Psoas muscle (tissue), 8 donors: Measurements from ENCODE around the gene NDUFV2. TPM values are rescaled to one million over a fixed set of nuclear protein-coding genes. Genes with fewer than 3 reads are reported as not detected.

ENCODE experiments used
- ATAC-seq, 4 donors: fragments of 200-7000 bp; cut with Tn5 transposase; one replicate each; pipeline ENCODE4 v1.9.1; 2020; ENCODE audit warnings: moderate library complexity in 3 of 4, mild to moderate bottlenecking in 2 of 4
- DNase-seq, 2 donors: peaks; one replicate each; pipeline ENCODE4 v3.0.0-alpha.2; 2020
- H3K27ac ChIP-seq: fragments of 200-600 bp; one replicate; pipeline ENCODE4 v1.8.0; 2022
- H3K27me3 ChIP-seq, 3 donors: fragments of 200-600 bp in 1 of 3; one replicate each; pipeline versions ENCODE4 v1.6.1 to v1.8.0; 2013 to 2022; ENCODE audit warnings: low read length in 2 of 3, mild to moderate bottlenecking in 2 of 3, moderate library complexity in 1 of 3; ENCODE audit not compliant: insufficient read depth in 3 of 3
- H3K36me3 ChIP-seq, 2 donors: fragments of 200-600 bp in 1 of 2; one replicate each; pipeline versions ENCODE4 v1.6.1 to v1.8.0; 2013 to 2022; ENCODE audit warnings: low read depth in 1 of 2, mild to moderate bottlenecking in 1 of 2, moderate library complexity in 1 of 2; ENCODE audit not compliant: insufficient read depth in 1 of 2
- H3K4me1 ChIP-seq: fragments of 200-600 bp; one replicate; pipeline ENCODE4 v1.8.0; 2022
- H3K4me3 ChIP-seq: fragments of 200-600 bp; one replicate; pipeline ENCODE4 v1.8.0; 2022; ENCODE audit warnings: mild to moderate bottlenecking
- H3K9me3 ChIP-seq: fragments of 200-600 bp; one replicate; pipeline ENCODE4 v1.8.0; 2022
- CTCF ChIP-seq: fragments of 200-600 bp; IDR thresholded peaks from one replicate; pipeline ENCODE4 v1.8.0; 2022; ENCODE audit warnings: antibody characterized with exemption
- WGBS, 3 donors: extraction: QIAGEN DNeasy Blood & Tissue Kit; methylation state at CpG; one replicate each; pipeline versions ENCODE4 v1.1.6 to v1.1.7; 2013; 5-methylcytosine and 5-hydroxymethylcytosine counted together
- intact Hi-C, 2 donors: fragments of 100-400 bp; cut with DNase I; formaldehyde crosslinking; loops; one replicate each; pipeline versions ENCODE4 v1.11.0 to v1.14.2; 2022
- polyA plus RNA-seq, 3 donors: library from polyadenylated mRNA; stranded (reverse); fragments of 200-250 nt; gene quantifications; one replicate each; pipeline ENCODE4 v1.2.3, GENCODE V29; 2013
- total RNA-seq, 4 donors: library from RNA; stranded (reverse); fragmentation: NEBNext Ultra II Directional in 2 of 4; extraction: Animal tissue kit (Norgen Biotek cat#: 25700) in 2 of 4; gene quantifications; one replicate each; pipeline versions ENCODE4 v1.2.1 to v1.2.4, GENCODE V29; 2021 to 2023
- donor health status: healthy with polysubstance abuse.
- donor health status: DM: no; HTN: no; CAD: no; lungs with moderate emphysema.
- donor health status: Bipolar disorder and iron deficiency.
- donor health status: healthy.
- donor health status: DM: yes; HTN: yes; CAD: no.
- donor health status: DM: no; HTN: no; CAD: no.
- donor health status: DM: no; HTN: no; CAD: no.
- donor health status: DM: yes; HTN: yes; CAD: no.

The NDUFV2 gene
- total and polyA plus RNA-seq, 7 donors, result 312 to 565 (median 451) TPM

DNA sequence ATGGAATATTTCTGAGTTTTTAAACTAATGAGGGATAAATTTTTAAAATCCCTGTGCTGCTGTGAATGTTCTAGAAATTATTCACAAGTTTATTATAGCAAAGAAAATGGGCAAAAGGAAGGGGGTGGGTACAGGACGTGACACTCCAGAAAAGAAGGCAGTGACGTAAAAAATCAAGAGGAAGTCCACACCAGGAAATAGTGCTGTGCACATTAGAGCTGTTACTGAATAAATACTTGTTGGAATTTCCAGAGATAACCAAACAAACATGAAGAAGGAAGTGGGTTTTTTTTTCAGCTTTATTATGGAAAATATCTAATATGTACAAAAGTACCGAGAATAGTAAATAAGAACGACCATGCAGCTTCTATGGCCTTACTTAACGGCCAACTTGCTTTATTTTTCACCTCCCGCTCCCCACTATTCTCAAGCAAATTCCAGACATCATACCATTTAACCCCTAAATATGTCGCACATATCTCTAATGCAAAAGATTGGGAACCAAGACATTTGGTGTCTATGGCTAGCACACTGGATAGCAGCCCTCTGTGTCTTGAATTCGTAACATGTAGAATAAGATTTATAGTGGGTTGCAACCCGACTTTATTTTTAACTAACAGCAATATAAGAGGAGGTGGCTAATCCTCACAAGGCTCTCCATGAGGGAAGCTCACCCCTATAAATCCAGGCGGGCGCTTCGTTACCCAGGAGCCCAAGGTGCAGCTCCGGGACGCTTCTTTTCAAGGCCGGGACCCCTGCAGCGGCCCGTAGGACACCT is 580 bp upstream of the NDUFV2 start:
- Histone ChIP-seq H3K27ac (peak overlapping the region; percentile 93), H3K27me3 (no peaks in the 10 kb centered on the region), H3K4me3 (peak overlapping the region; percentile 93), H3K4me1 (peaks cover 41% of the 10 kb centered on the region), H3K36me3 (no peaks in the 10 kb centered on the region), H3K9me3 (no peaks in the 10 kb centered on the region)
- ATAC-seq, result no peak
- intact Hi-C loops, result loop anchor here (2.0 kb wide), 2 partner anchors 29 to 35 kb away; partner anchors contain the start of gene ANKRD12 (in 2 of the 2)
- no peak for TF ChIP-seq CTCF
- 2 to 3% (median 2%) methylated on average over 17 of the region's 17 CpGs for WGBS, 3 donors
- no peak for DNase-seq

GRCh38 chr18:9103376-9103873 is 926 bp downstream of the NDUFV2 start:
- no peak for DNase-seq
- Histone ChIP-seq H3K4me1 (peaks cover 51% of the 10 kb centered on the region), H3K9me3 (no peaks in the 10 kb centered on the region), H3K27ac (peak overlapping the region; percentile 93), H3K27me3 (no peaks in the 10 kb centered on the region), H3K4me3 (peak overlapping the region; percentile 93), H3K36me3 (no peaks in the 10 kb centered on the region)
- peak in 1 of 4 donors; percentile 47 for ATAC-seq
- intact Hi-C loops, result loop anchor here (2.0 kb wide), 1 partner anchor 33 kb away; the partner anchor contains the start of gene ANKRD12 (in 2 of the 2)
- peak; percentile 20 for TF ChIP-seq CTCF
- WGBS, 3 donors, result 0 to 1% (median 0%) methylated on average over 4 of the region's 4 CpGs

DNA sequence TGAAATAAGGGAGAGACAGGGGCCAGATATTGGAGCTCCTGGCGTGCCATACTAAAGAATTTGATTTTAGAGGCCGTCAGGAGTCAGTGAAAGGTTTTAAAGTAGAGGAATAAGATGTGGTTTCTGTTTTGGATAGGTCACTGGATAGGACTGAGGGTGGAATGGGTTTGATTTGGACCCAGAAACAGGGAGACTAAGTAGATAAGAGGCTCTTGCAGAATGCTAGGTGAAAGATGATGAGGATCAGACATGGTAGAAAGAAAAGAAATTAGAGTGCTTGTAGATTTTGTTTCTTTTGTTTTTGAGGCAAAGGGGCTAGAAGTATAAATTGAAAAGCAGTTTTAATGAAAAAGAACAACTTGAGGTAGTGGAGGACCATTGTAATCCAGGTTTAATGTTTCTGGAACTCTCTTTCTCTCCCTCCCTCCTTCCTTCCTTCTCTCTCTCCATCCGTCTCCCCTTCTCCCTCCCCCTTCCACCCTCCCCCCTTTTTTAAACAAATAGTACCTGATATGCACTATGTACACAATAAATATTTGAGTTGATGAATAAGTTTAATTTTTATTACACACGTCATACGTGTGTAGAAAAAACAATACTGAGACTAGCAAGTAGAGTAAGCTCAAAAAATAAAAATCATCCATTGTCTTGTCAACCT is 1.9 kb downstream of the NDUFV2 start:
- WGBS, 3 donors, result 10 to 22% (median 11%) methylated on average over 5 of the region's 5 CpGs
- DNase-seq (no peak), ATAC-seq (no peak)
- no peaks in the 10 kb centered on the region for H3K36me3 ChIP-seq
- H3K4me1 ChIP-seq, result peaks cover 61% of the 10 kb centered on the region
- H3K27ac ChIP-seq, result peak overlapping the region; percentile 93
- TF ChIP-seq CTCF, result no peak
- peak overlapping the region; percentile 93 for H3K4me3 ChIP-seq
- intact Hi-C loops, result no loop called here
- H3K27me3 ChIP-seq, result no peaks in the 10 kb centered on the region
- no peaks in the 10 kb centered on the region for H3K9me3 ChIP-seq

GRCh38 chr18:9105420-9105819 is 2.9 kb downstream of the NDUFV2 start:
- DNase-seq (no peak), ATAC-seq (no peak)
- intact Hi-C loops, result no loop called here
- H3K4me1 ChIP-seq, result peaks cover 71% of the 10 kb centered on the region
- H3K4me3 ChIP-seq, result peak overlapping the region; percentile 93
- no peaks in the 10 kb centered on the region for H3K36me3 ChIP-seq
- no peak for TF ChIP-seq CTCF
- H3K27me3 ChIP-seq, result no peaks in the 10 kb centered on the region
- whole genome bisulfite sequencing, 3 donors, result 28 to 45% (median 39%) methylated on average over 3 of the region's 3 CpGs
- H3K9me3 ChIP-seq, result no peaks in the 10 kb centered on the region
- peak overlapping the region; percentile 93 for H3K27ac ChIP-seq
